Colon (tissue), 2 donors: Measurements from ENCODE around the gene SNCAIP.
A peak's percentile ranks its signal among the peaks of the same experiment; 100 is the strongest.
"Not testable (repeated sequence)": the region's sequence is repeated elsewhere in the genome, so short reads cannot be mapped to it uniquely, and the experiment has no call there.

Experiments
- FAIRE-seq: peaks from 2 replicates; lab custom pipeline; 2012; peaks lifted over from hg19 to GRCh38; lab: Jason Lieb, UNC
- donor health status: control.
- donor health status: control.

The SNCAIP gene

GRCh38 chr5:122468351-122469116 is 156.5 kb downstream of the SNCAIP start:
- FAIRE-seq, result no peak

- no peak for FAIRE-seq
Observed at GRCh38 chr5:122469384-122469919, 157.4 kb downstream of the SNCAIP start.

GRCh38 chr5:122470365-122470764 is 158.3 kb downstream of the SNCAIP start:
- peak; percentile 51 for FAIRE-seq

GRCh38 chr5:122471031-122471751 is 159.2 kb downstream of the SNCAIP start:
- FAIRE-seq, result no peak

- FAIRE-seq, result no peak
Observed at GRCh38 chr5:122471752-122472061, 159.7 kb downstream of the SNCAIP start.

- FAIRE-seq, result no peak
Observed at GRCh38 chr5:122473138-122473843, 161.3 kb downstream of the SNCAIP start.

- no peak for FAIRE-seq
Observed at GRCh38 chr5:122473941-122474340, 161.9 kb downstream of the SNCAIP start.

GRCh38 chr5:122478741-122479442 is 166.9 kb downstream of the SNCAIP start:
- no peak for FAIRE-seq

GRCh38 chr5:122480146-122480545 is 168.1 kb downstream of the SNCAIP start:
- no peak for FAIRE-seq

GRCh38 chr5:122484103-122484502 is 172.1 kb downstream of the SNCAIP start:
- FAIRE-seq, result no peak

GRCh38 chr5:122485226-122485625 is 173.2 kb downstream of the SNCAIP start:
- FAIRE-seq, result no peak

- FAIRE-seq, result not testable (repeated sequence)
Observed at GRCh38 chr5:122486616-122487015, 174.6 kb downstream of the SNCAIP start.

GRCh38 chr5:122490718-122491117 is 178.7 kb downstream of the SNCAIP start:
- FAIRE-seq, result no peak

- FAIRE-seq, result no peak
Observed at GRCh38 chr5:122492675-122493074, 180.6 kb downstream of the SNCAIP start.

- no peak for FAIRE-seq
Observed at GRCh38 chr5:122493091-122494021, 181.3 kb downstream of the SNCAIP start.

- FAIRE-seq, result no peak
Observed at GRCh38 chr5:122494109-122494508, 182.1 kb downstream of the SNCAIP start.

- FAIRE-seq, result no peak
Observed at GRCh38 chr5:122498163-122498562, 186.1 kb downstream of the SNCAIP start.

- FAIRE-seq, result no peak
Observed at GRCh38 chr5:122499585-122499984, 187.5 kb downstream of the SNCAIP start.

- no peak for FAIRE-seq
Observed at GRCh38 chr5:122500245-122501088, 188.4 kb downstream of the SNCAIP start.

- FAIRE-seq, result no peak
Observed at GRCh38 chr5:122501089-122501435, 189.0 kb downstream of the SNCAIP start.
